ENCODE data around the gene CDH22.

Gene CDH22

GRCh38 chr20:46323557-46323956, 15.3 kb upstream of the CDH22 start:
- DNase-seq (ENCODE audit: low read depth in 2 of 2), result no peak

GRCh38 chr20:46322641-46323040, 14.3 kb upstream of the CDH22 start:
- DNase-seq (ENCODE audit: low read depth in 2 of 2), result no peak

GRCh38 chr20:46317685-46318177, 9.4 kb upstream of the CDH22 start:
- DNase-seq (ENCODE audit: low read depth in 2 of 2), result no peak

GRCh38 chr20:46316984-46317684, 8.8 kb upstream of the CDH22 start:
- DNase-seq (ENCODE audit: low read depth in 2 of 2), result no peak

- DNase-seq (ENCODE audit: low read depth in 2 of 2), result no peak
Measured at GRCh38 chr20:46315311-46315710, 7.0 kb upstream of the CDH22 start.

GRCh38 chr20:46312945-46313861, 4.9 kb upstream of the CDH22 start:
- no peak for DNase-seq (ENCODE audit: low read depth in 2 of 2)

GRCh38 chr20:46312075-46312944, 4.0 kb upstream of the CDH22 start:
- no peak for DNase-seq (ENCODE audit: low read depth in 2 of 2)

- no peak for DNase-seq (ENCODE audit: low read depth in 2 of 2)
Measured at GRCh38 chr20:46311719-46312074, 3.4 kb upstream of the CDH22 start.

- DNase-seq (ENCODE audit: low read depth in 2 of 2), result no peak
Measured at GRCh38 chr20:46311039-46311650, 2.8 kb upstream of the CDH22 start.

GRCh38 chr20:46309945-46310344, 1.6 kb upstream of the CDH22 start:
- no peak for DNase-seq (ENCODE audit: low read depth in 2 of 2)

GRCh38 chr20:46307999-46308257, 370 bp downstream of the CDH22 start:
- DNase-seq (ENCODE audit: low read depth in 2 of 2), result no peak

- peak; percentile 57 to 65 for DNase-seq (ENCODE audit: low read depth in 2 of 2)
Measured at GRCh38 chr20:46307139-46307998, 929 bp downstream of the CDH22 start.

GRCh38 chr20:46306743-46307138, 1.6 kb downstream of the CDH22 start:
- DNase-seq (ENCODE audit: low read depth in 2 of 2), result no peak

GRCh38 chr20:46305973-46306360, 2.3 kb downstream of the CDH22 start:
- no peak for DNase-seq (ENCODE audit: low read depth in 2 of 2)

GRCh38 chr20:46305331-46305972, 2.8 kb downstream of the CDH22 start:
- no peak for DNase-seq (ENCODE audit: low read depth in 2 of 2)

- no peak for DNase-seq (ENCODE audit: low read depth in 2 of 2)
Measured at GRCh38 chr20:46304852-46305251, 3.4 kb downstream of the CDH22 start.

GRCh38 chr20:46304361-46304760, 3.9 kb downstream of the CDH22 start:
- DNase-seq (ENCODE audit: low read depth in 2 of 2), result no peak

GRCh38 chr20:46303176-46303956, 4.9 kb downstream of the CDH22 start:
- no peak for DNase-seq (ENCODE audit: low read depth in 2 of 2)

- no peak for DNase-seq (ENCODE audit: low read depth in 2 of 2)
Measured at GRCh38 chr20:46302106-46302505, 6.2 kb downstream of the CDH22 start.

GRCh38 chr20:46300281-46300680, 8.0 kb downstream of the CDH22 start:
- DNase-seq (ENCODE audit: low read depth in 2 of 2), result no peak
